ENCODE data around the gene USP1. TPM values are rescaled to one million over a fixed set of nuclear protein-coding genes. Genes with fewer than 3 reads are reported as not detected.

The USP1 gene, protein sequence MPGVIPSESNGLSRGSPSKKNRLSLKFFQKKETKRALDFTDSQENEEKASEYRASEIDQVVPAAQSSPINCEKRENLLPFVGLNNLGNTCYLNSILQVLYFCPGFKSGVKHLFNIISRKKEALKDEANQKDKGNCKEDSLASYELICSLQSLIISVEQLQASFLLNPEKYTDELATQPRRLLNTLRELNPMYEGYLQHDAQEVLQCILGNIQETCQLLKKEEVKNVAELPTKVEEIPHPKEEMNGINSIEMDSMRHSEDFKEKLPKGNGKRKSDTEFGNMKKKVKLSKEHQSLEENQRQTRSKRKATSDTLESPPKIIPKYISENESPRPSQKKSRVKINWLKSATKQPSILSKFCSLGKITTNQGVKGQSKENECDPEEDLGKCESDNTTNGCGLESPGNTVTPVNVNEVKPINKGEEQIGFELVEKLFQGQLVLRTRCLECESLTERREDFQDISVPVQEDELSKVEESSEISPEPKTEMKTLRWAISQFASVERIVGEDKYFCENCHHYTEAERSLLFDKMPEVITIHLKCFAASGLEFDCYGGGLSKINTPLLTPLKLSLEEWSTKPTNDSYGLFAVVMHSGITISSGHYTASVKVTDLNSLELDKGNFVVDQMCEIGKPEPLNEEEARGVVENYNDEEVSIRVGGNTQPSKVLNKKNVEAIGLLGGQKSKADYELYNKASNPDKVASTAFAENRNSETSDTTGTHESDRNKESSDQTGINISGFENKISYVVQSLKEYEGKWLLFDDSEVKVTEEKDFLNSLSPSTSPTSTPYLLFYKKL
- 75.2 TPM for polyA plus RNA-seq (2012; ENCODE audit: insufficient read depth, insufficient read length)

DNA sequence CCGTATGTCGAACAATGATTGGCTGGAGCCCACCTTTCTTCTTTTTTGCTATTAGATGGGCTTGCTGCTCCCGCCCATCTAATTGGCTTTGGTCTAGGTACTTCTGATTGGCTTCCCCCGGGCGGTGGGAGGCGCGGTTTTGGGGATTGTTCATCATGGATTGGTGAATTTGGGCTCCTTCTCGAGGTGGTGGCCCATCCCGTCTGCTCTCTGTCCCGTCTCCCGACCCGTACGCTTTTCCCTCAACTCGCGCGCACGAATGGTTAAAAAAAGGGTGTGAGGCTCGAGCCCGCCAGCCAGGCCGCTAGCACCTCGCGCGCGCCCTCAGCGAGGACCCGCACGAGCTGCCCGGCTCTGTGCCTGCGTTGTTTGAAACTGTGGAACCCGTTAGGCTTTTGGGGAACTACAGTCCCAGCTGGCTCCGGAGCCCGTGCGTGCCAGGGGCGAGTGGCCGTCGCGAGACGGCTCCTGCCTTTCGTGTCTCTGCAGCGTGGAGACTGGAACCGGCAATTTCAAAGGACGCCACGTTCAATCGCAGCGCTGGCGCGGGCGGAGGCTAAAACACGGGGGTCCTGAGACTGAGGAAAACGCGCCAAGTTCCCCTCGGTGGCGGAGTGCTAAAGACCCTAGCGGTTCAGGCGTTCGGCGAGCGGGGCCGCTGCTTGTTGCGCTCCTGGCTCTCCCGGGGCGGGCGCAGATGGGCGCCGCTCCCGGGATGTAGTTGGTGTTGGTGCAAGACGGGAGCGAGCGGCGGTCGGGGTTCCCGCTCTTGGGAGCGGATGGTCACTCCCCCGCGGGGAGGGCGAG, at the start of gene USP1:
Gene USP1, plus strand, starts transcription at position 584 of the 807 bp plus-strand sequence. CDS start 2,819 bp downstream, outside the sequence.
- peak within 1 kb of the TSS; percentile 96 for H3K4me3 ChIP-seq (ENCODE audit: low read length)
- peak; percentile 100 for DNase-seq (ENCODE audit: low read depth, low spot score)

DNA sequence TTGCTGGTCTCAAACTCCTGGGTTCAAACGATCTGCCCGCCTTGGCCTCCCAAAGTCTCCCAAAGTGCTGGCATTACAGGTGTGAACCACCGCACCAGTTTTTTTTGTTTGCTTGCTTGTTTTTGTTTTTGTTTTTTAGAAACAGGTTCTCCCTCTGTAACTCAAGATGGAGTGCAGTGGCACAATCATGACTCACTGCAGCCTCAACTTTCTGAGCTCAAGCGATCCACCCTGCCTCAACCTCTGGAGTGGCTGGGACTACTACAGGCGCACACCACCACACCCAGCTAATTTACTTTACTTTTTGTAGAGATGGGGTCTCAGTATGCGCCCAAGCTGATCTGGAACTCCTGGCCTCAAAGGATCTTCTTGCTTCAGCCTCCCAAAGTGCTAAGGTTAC, 47.3 kb upstream of the USP1 start:
- no peak overlapping the region for H3K4me3 ChIP-seq (ENCODE audit: low read length)
- DNase-seq (ENCODE audit: low read depth, low spot score): no peak

DNA sequence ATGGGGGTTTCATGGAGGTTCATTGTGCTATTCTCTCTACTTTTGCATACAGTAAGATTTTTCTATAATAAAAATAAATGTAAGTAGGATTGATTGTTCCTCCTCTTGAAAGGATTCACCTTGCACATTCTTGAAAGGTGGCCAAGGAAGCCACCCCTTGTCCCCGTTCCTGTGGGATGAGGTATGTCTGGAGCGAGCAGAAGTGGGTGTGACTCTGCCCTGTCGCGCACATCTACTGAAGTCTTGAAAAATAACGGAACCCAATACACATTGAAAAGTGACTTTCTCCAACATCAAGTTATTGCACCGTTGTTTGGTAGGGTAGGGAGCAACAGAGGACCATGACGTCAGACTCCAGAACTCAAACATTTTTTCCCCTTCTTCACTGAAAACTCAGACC, 46.8 kb upstream of the USP1 start:
- DNase-seq (ENCODE audit: low read depth, low spot score): no peak
- H3K4me3 ChIP-seq (ENCODE audit: low read length): no peak overlapping the region

DNA sequence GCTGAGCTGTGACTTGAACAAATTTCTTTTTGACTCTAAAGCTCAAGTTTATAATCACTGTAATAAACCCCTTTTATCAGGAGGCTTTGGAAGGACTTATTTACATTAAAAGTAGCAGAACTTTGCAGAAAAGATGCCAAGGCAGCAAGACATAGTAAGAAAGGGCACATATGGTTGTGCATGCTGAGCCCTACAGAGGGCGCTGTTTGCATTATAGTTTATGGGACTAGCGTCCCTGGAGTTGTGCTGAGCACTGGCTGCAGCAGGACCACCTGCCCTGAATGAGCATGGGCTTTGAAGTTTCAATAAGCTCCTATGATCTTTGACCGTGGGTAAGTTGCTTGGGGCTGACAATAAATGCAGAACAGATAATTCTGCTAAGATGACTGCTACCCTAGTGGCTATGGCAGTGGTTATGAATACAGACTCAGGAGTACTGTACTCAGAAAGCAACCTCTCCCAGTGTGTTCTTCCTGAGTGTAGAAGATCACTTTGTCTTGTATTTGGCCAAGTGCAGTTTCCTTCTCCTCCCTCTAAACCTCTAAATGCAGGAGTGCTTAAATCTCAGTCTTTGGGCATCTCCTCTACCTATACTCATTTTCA, 45.4 kb upstream of the USP1 start:
- no peak overlapping the region for H3K4me3 ChIP-seq (ENCODE audit: low read length)
- DNase-seq (ENCODE audit: low read depth, low spot score): no peak

DNA sequence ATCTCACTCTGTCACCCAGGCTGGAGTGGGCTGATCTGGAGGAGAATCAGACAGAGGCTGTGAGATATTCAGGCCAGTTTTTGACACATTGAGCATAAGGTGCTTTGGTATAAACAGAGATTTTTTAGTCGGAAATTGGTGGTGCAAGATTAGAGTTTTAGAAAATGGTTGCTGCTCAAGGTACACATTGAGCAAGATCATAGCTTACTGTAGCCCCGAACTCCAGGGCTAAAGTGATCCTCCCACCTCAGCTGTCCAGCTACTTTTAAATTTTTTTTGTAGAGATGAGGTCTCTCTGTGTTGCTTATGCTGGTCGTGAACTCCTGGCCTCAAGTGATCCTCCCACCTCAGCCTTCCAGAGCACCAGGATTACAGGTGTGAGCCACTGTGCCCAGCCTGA, 43.9 kb upstream of the USP1 start:
- H3K4me3 ChIP-seq (ENCODE audit: low read length): no peak overlapping the region
- DNase-seq (ENCODE audit: low read depth, low spot score): no peak

DNA sequence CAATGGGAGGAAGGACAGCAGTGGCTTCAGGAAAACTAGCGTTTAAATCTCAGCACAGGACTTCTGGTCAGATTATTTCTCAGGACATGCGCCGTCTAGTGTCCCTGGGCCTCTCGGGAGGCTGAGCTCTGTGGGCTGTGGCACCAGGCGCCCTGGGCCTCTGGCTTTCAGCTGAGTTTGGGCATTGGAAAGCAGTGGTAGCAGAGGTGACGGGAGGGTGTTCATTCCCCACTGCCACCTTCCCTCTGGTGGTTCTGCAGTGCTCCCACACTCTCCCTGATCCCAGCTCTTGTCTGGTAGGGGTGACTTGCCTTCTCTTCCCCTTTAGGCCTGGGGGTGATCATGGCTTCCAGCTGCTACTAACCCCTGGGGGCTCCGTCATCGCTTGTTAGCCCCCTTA, 42.2 kb upstream of the USP1 start:
- no peak overlapping the region for H3K4me3 ChIP-seq (ENCODE audit: low read length)
- no peak for DNase-seq (ENCODE audit: low read depth, low spot score)

DNA sequence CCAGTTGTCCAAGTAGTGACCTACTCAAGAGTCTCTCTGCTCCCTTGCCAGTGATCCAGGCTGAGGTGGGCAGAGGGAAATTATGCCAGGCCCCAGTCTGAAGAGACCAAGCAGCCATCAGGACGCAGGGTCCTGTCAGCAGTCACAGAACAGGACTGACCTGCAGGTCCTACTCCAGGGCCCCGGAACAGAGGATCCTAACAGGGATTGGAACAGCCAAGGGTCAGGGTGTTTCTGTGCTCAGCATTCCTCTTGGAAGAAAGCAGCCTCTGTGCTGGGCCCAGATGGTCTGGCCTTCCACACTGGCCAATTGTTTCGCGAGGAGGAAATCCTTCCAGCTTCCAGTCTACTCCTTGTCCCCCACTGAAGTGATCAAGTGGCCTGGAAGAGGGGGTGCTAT, 41.6 kb upstream of the USP1 start:
- DNase-seq (ENCODE audit: low read depth, low spot score): no peak
- H3K4me3 ChIP-seq (ENCODE audit: low read length): no peak overlapping the region

DNA sequence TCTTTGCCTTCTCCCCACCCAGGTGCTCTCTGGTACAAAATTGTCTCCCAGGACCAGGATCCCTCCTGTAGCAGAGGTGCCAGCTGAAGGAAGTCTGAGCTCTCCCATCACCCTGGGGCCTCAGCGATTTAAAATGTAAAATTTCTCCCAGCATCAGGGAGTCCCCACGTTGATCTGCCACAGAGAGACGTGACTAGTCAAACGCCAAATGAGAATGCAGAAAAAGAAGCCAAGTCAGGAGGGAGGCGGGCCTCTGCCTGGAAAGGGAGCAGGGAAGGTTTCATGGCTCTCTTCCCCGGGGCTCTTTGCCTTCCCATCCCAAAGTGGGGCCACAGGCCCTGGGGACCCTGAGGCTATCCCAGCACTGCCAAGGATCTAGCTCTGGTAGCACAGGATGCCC, 40.0 kb upstream of the USP1 start:
- no peak for DNase-seq (ENCODE audit: low read depth, low spot score)
- no peak overlapping the region for H3K4me3 ChIP-seq (ENCODE audit: low read length)

DNA sequence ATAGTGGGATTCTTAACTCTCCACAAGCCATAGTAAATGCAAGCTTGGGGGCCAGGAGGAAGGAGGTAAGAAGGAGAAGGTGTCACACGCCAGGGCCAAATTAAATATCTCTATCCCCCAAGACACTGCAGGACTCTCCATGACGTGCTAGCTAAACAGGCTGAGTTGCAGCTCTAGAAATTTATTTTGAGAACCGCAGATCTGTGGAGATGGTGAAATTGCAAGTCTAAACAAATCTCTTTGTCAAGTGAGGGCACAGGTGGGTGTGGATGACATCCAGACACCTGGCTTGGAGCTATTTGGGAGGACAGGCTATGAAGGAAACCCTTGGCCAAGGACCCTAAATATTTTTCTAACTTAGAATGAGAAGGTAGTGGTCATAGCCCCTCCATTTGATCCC, 39.5 kb upstream of the USP1 start:
- no peak overlapping the region for H3K4me3 ChIP-seq (ENCODE audit: low read length)
- no peak for DNase-seq (ENCODE audit: low read depth, low spot score)

DNA sequence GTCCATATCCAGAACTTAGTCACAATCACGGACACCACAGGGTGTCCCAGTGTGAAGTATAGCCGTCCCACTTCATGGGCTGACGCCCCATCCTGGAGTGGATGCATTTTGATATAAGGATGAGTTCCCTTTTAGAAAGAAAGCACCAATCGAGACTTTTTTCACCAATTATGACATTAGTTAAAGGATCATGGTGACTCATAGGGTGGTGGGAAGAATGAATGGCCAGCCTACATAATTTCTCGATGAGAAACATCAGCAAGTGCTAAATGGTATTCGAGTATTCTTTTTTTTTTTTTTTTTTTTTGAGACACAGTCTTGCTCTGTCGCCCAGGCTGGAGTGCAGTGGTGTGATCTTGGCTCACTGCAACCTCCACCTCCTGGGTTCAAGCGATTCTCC, 38.5 kb upstream of the USP1 start:
- no peak for DNase-seq (ENCODE audit: low read depth, low spot score)
- H3K4me3 ChIP-seq (ENCODE audit: low read length): no peak overlapping the region

DNA sequence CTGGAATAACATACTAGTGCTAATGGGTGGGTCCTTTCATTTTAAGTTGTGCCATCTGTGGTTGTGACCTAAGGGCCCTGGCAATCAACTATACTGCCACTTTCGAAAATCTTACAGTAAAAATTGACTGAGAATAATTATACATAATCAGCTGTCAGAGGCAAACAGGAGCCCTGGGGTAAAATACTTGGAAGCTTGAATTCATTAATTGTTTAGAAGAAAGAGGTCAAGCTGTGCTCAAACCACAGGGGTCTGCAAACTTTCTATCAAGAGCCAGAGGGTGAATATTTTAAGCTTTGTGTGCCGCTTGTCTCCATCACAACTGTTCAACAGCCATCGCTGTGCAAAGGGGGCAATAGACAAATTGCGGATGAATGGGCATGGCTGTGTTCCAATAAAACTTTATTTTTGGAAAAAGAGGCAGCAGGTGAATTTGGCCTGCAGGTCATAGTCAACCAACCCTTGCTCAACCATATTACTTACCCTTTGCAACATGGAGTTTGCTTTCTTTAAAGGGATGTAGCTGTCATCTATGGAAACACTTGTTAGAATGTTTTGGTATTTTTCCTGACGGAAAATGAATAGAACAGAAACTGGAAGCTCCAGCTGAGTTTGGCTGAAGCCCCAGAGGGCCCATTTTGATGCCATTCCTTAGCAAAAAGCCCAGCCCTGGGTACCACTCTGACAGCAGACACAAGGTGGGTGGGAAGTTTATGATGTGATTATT, 35.7 kb upstream of the USP1 start:
- H3K4me3 ChIP-seq (ENCODE audit: low read length): no peak overlapping the region
- no peak for DNase-seq (ENCODE audit: low read depth, low spot score)

DNA sequence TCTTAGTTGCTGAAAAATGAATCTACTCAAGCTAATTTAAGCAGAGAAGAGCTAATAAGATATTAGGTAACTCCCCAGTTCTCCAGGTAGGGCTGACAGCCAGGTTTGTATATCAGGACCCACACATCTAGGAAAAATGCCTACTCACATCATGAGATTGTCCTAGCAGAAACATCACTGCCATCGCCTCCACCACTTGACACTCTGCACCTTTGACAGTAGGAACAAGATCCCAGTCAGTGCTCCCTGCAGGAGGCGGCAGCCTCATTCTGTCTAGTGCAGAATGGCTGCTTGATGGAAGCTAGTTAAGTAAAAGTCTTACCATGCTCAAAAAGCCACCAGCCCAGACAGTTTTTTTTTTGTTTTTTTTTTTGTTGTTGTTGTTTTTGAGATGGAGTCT, 31.6 kb upstream of the USP1 start:
- no peak overlapping the region for H3K4me3 ChIP-seq (ENCODE audit: low read length)
- no peak for DNase-seq (ENCODE audit: low read depth, low spot score)

DNA sequence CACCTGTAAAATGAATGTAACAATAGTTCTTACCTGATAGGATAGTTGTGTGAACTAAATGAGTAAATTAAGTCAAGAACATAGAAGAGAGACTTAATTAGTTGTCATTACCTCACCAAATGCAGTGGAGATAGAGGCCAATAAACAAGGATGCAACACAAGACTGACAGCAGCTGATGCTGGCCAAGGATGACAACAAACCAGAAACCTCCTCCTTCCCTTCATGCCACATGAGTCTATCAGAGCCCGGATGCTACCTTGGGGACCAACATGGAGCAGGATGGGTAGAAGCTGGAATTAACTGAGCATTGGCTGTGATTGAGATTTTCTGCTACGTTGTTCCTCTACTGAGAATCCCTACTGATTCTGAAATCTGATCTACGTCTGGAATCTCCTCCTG, 30.3 kb upstream of the USP1 start:
- H3K4me3 ChIP-seq (ENCODE audit: low read length): no peak overlapping the region
- no peak for DNase-seq (ENCODE audit: low read depth, low spot score)

DNA sequence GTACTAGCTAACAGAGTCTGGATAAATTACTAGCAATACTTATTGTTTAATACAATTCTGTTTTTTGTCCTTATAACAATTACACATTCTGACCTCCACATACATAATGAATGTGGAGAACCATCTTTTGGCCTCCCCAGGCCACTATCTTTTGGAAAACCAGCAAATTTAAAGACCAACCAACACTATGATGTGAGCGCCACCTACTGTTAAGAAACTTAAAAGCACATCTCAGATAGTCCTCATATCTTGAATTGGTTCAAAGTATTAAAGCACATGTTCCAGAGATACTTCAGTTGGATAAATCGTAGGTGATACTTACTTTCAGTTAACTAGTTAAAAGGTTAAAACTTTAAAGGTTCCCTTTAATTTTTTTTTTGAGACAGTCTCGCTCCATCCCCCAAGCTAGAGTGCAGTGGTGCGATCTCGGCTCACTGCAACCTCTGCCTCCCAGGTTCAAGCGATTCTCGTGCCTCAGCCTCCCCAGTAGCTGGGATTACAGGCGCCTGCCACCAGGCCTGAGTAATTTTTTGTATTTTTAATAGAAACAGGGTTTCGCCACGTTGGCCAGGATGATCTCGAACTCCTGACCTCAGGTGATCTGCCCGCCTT, 29.3 kb upstream of the USP1 start:
- no peak overlapping the region for H3K4me3 ChIP-seq (ENCODE audit: low read length)
- DNase-seq (ENCODE audit: low read depth, low spot score): peak; percentile 63

DNA sequence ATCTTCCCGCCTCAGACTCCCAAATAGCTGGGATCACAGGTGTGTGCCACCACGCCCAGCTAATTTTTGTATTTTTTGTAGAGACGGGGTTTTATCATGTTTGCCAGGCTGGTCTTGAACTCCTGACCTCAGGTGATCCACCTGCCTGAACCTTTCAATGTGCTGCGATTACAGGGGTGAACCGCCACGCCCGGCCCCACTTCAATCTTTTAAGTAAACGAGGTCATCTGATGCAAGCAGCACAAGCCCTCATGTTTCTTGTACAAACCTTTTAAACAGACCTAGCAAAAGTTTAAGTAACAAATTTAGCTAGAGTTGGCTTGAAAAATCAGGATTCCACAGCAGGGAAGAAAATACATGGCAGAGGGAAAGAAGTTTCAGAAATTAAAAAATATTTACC, 21.2 kb upstream of the USP1 start:
- H3K4me3 ChIP-seq (ENCODE audit: low read length): no peak overlapping the region
- DNase-seq (ENCODE audit: low read depth, low spot score): no peak

DNA sequence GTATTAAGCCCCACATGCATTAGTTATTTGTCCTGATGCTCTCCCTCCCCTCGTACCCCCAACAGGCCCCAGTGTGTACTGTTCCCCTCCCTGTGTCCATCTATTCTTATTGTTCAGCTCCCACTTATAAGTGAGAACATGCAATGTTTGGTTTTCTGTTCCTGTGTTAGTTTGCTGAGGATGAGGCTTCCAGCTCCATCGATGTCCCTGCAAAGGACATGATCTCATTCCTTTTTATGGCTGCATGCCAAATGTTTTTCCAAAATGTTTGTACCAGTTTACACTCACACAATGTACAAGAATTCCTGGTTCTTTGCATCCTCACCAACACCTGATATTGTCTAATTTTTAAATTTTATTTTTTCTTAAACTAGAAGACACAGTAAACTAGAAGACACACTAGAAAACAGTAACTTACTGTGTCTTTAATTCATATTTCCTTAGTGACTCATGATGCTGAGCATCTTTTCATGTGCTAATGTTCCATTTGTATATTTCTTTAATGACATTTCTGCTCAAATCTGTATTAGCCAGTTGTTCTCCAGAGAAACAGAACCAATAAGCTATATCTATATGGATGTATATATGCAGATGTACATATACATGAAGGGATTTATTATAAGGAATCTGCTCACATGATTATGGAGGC, 19.4 kb upstream of the USP1 start:
- no peak overlapping the region for H3K4me3 ChIP-seq (ENCODE audit: low read length)
- no peak for DNase-seq (ENCODE audit: low read depth, low spot score)

DNA sequence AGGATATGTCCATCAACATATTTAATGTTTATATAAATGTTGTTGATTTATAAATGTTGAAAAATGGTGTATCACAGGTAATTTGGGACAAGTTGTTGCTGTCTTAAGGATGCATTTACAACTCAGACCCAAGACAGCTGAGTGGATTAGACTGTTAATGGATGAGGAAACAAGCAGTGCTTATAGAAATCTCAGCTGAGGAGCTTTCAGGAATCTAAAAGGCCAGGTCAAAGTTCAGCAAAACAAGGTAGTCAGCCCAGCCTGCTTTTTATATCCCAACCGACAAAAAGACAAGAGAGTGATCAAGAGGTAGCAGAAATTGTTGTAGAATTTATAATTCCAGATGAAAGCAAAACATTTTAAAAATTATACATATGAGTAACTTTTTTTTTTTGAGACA, 16.6 kb upstream of the USP1 start:
- DNase-seq (ENCODE audit: low read depth, low spot score): no peak
- no peak overlapping the region for H3K4me3 ChIP-seq (ENCODE audit: low read length)

Data from Jurkat, Clone E6-1 (cell line).